ENCODE data around the gene TUBA8.

GRCh38 chr22:18136563-18137320 lies 26.1 kb downstream of the TUBA8 start:
- no peak for TF ChIP-seq CTCF (IDR thresholded peaks at IDR 0.05)
- no peak for TF ChIP-seq POLR2A (IDR thresholded peaks at IDR 0.05)
